Panc1 (cell line): ENCODE data around the gene MPP2. TPM values are rescaled to one million over a fixed set of nuclear protein-coding genes. Genes with fewer than 3 reads are reported as not detected.

ENCODE experiments used
- ATAC-seq: fragments of 200-7000 bp; cut with Tn5 transposase; 2 replicates; pipeline ENCODE4 v1.9.1; 2020; ENCODE audit warnings: mild to moderate bottlenecking, moderate library complexity
- BruUV-seq: library from RNA; stranded (reverse); fragments of 400-500 nt; replicated peaks from 2 replicates; lab custom pipeline; 2021; lab: Mats Ljungman, UMichigan
- CTCF ChIA-PET: fragments of 300-600 bp; sonication (Branson Sonifier 250); formaldehyde crosslinking; loops from one replicate; lab custom pipeline; 2022; ENCODE audit warnings: antibody characterized with exemption; lab: Charles Lee
- POLR2A ChIA-PET: fragments of 300-600 bp; sonication (Branson Sonifier 250); formaldehyde crosslinking; loops from one replicate; lab custom pipeline; 2022; ENCODE audit warnings: antibody characterized with exemption; lab: Charles Lee
- DNase-seq: peaks from one replicate; pipeline ENCODE4 v3.0.0-alpha.2; 2010; ENCODE audit warnings: low read depth, low spot score
- H3K27ac ChIP-seq: 2 replicates; pipeline ENCODE4 v1.5.1; 2011; ENCODE audit warnings: mild to moderate bottlenecking, low read length, inconsistent platforms
- H3K27me3 ChIP-seq: fragments of 200-500 bp; sonication (Bioruptor generic); 2 replicates; pipeline ENCODE4 v1.6.0; 2014; ENCODE audit warnings: low read length, inconsistent platforms; ENCODE audit not compliant: control insufficient read depth, insufficient read depth
- H3K36me3 ChIP-seq: fragments of 200-500 bp; sonication (Bioruptor generic); 2 replicates; pipeline ENCODE4 v1.5.1; 2014; ENCODE audit warnings: inconsistent platforms, mild to moderate bottlenecking, low read length, moderate library complexity; ENCODE audit not compliant: control insufficient read depth, insufficient read depth
- H3K4me1 ChIP-seq: 2 replicates; pipeline ENCODE4 v1.5.1; 2011; ENCODE audit warnings: inconsistent platforms, mild to moderate bottlenecking, low read length, moderate library complexity; ENCODE audit not compliant: control insufficient read depth, insufficient read depth
- H3K4me3 ChIP-seq, 2 experiments: 2 replicates each; pipeline ENCODE4 v1.5.1; 2011 to 2012; ENCODE audit warnings: low read depth in 2 of 2, low read length in 2 of 2, mild to moderate bottlenecking in 2 of 2, inconsistent platforms in 1 of 2, moderate library complexity in 1 of 2
- H3K9me3 ChIP-seq: fragments of 200-500 bp; sonication (Bioruptor generic); 2 replicates; pipeline ENCODE4 v1.5.1; 2014; ENCODE audit warnings: low read depth, mild to moderate bottlenecking, inconsistent platforms, low read length, moderate library complexity; ENCODE audit not compliant: control insufficient read depth, insufficient read depth
- CTCF ChIP-seq: fragments of 450-650 bp; IDR thresholded peaks from 2 replicates; pipeline ENCODE4 v1.5.1; 2017; ENCODE audit warnings: mild to moderate bottlenecking
- POLR2AphosphoS5 ChIP-seq: IDR thresholded peaks from 2 replicates; pipeline ENCODE4 v1.6.1; 2012; ENCODE audit warnings: mild to moderate bottlenecking, low read depth, low read length, moderate library complexity
- SIN3A ChIP-seq: IDR thresholded peaks from 2 replicates; pipeline ENCODE4 v1.6.1; 2012; ENCODE audit warnings: low read depth, mild to moderate bottlenecking, low read length, moderate library complexity, borderline replicate concordance; ENCODE audit not compliant: insufficient read depth
- TCF7L2 ChIP-seq: IDR thresholded peaks from 2 replicates; pipeline ENCODE4 v1.6.1; 2011; ENCODE audit warnings: mild to moderate bottlenecking, low read depth, low read length, inconsistent platforms
- in situ Hi-C: cut with HindIII; loops from 2 replicates; pipeline ENCODE4 v1.10.0; 2016; ENCODE audit warnings: low sequenced_read_pairs, low pct_unique_long_range_greater_than_20kb
- intact Hi-C: fragments of 100-400 bp; cut with micrococcal nuclease; formaldehyde crosslinking; loops from one replicate; pipeline ENCODE4 v1.10.0; 2022; ENCODE audit not compliant: unreplicated experiment
- total RNA-seq: library from RNA; stranded (reverse); gene quantifications from one replicate; pipeline ENCODE4 v1.2.1, GENCODE V29; 2021; ENCODE audit not compliant: unreplicated experiment
- TF ChIP-seq, protein P1 (sequence below), 2 experiments: IDR thresholded peaks; 2 replicates each; pipeline ENCODE4 v1.6.1; 2011 to 2012; ENCODE audit warnings: low read depth in 2 of 2, control low read depth in 1 of 2, low read length in 1 of 2, mild to moderate bottlenecking in 1 of 2, moderate library complexity in 1 of 2; ENCODE audit not compliant: insufficient read depth in 1 of 2

MPP2 gene
- total RNA-seq, 1 experiment from 2014 or later: 3.5 TPM

- H3K36me3 ChIP-seq: no peaks in the 10 kb centered on the region
- no peak for ATAC-seq
- H3K27ac ChIP-seq: no peak overlapping the region
- ChIA-PET POLR2A (no interaction called here), CTCF (no interaction called here)
- H3K4me3 ChIP-seq: no peak overlapping the region
- no peaks in the 10 kb centered on the region for H3K4me1 ChIP-seq
- no TSS peak for BruUV-seq
- TF ChIP-seq CTCF: no peak
- H3K27me3 ChIP-seq: no peaks in the 10 kb centered on the region
- no peak for DNase-seq
- in situ Hi-C loops (no loop called here), intact Hi-C loops (no loop called here)
- no peaks in the 10 kb centered on the region for H3K9me3 ChIP-seq
Observed at GRCh38 chr17:43914451-43914850, 7.1 kb upstream of the MPP2 start.

- ChIA-PET CTCF (interaction anchor here (0.6 kb wide), 1 partner anchor 77 kb away, joined by 3 read pairs; no protein-coding TSS in a partner anchor), POLR2A (no interaction called here)
- H3K27me3 ChIP-seq: no peaks in the 10 kb centered on the region
- H3K9me3 ChIP-seq: no peaks in the 10 kb centered on the region
- DNase-seq (no peak), ATAC-seq (no peak)
- H3K4me1 ChIP-seq: no peaks in the 10 kb centered on the region
- H3K36me3 ChIP-seq: no peaks in the 10 kb centered on the region
- BruUV-seq: no TSS peak
- in situ Hi-C loops (no loop called here), intact Hi-C loops (no loop called here)
- no peak overlapping the region for H3K4me3 ChIP-seq
- H3K27ac ChIP-seq: no peak overlapping the region
- TF ChIP-seq CTCF (no peak), SIN3A (no peak), TCF7L2 (no peak), POLR2AphosphoS5 (no peak)
- TF ChIP-seq, protein P1, sequence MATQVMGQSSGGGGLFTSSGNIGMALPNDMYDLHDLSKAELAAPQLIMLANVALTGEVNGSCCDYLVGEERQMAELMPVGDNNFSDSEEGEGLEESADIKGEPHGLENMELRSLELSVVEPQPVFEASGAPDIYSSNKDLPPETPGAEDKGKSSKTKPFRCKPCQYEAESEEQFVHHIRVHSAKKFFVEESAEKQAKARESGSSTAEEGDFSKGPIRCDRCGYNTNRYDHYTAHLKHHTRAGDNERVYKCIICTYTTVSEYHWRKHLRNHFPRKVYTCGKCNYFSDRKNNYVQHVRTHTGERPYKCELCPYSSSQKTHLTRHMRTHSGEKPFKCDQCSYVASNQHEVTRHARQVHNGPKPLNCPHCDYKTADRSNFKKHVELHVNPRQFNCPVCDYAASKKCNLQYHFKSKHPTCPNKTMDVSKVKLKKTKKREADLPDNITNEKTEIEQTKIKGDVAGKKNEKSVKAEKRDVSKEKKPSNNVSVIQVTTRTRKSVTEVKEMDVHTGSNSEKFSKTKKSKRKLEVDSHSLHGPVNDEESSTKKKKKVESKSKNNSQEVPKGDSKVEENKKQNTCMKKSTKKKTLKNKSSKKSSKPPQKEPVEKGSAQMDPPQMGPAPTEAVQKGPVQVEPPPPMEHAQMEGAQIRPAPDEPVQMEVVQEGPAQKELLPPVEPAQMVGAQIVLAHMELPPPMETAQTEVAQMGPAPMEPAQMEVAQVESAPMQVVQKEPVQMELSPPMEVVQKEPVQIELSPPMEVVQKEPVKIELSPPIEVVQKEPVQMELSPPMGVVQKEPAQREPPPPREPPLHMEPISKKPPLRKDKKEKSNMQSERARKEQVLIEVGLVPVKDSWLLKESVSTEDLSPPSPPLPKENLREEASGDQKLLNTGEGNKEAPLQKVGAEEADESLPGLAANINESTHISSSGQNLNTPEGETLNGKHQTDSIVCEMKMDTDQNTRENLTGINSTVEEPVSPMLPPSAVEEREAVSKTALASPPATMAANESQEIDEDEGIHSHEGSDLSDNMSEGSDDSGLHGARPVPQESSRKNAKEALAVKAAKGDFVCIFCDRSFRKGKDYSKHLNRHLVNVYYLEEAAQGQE (IDR thresholded peaks at IDR 0.05; ENCODE audit: insufficient read depth in 1 of 2, low read depth in 2 of 2, low read length in 1 of 2): no peak
Observed at GRCh38 chr17:43913584-43913983, 6.2 kb upstream of the MPP2 start.
